ENCODE measurements around the gene NXT1.

DNA sequence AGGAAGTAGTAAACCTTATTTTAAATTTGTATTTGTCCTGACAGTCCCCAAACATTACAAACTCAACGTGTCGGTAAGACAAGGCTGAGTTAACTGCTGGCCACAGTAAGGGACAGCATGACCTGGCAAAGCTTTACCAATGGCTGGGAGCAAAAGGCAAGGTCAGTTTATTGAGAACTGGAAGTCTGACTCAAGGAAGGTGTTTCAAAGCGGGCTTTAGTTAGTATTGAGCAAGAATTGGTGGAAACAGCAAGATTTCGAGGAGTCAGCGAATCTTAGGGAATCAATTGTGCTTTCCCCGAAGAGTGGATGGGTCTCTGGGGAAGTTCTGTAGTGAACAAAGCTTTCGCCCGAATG is 10.5 kb downstream of the NXT1 start:
- TF ChIP-seq POLR2A (IDR thresholded peaks at IDR 0.05; ENCODE audit: low read depth, low read length) = no peak
- no peak for TF ChIP-seq POLR2AphosphoS5 (IDR thresholded peaks at IDR 0.05; ENCODE audit: low read length)
- no peak for TF ChIP-seq GATAD2B (conservative IDR thresholded peaks at IDR 0.05; ENCODE audit: low read depth)
- TF ChIP-seq CBFB (IDR thresholded peaks at IDR 0.05; ENCODE audit: low read depth) = no peak
- TF ChIP-seq, protein P1, sequence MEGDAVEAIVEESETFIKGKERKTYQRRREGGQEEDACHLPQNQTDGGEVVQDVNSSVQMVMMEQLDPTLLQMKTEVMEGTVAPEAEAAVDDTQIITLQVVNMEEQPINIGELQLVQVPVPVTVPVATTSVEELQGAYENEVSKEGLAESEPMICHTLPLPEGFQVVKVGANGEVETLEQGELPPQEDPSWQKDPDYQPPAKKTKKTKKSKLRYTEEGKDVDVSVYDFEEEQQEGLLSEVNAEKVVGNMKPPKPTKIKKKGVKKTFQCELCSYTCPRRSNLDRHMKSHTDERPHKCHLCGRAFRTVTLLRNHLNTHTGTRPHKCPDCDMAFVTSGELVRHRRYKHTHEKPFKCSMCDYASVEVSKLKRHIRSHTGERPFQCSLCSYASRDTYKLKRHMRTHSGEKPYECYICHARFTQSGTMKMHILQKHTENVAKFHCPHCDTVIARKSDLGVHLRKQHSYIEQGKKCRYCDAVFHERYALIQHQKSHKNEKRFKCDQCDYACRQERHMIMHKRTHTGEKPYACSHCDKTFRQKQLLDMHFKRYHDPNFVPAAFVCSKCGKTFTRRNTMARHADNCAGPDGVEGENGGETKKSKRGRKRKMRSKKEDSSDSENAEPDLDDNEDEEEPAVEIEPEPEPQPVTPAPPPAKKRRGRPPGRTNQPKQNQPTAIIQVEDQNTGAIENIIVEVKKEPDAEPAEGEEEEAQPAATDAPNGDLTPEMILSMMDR (IDR thresholded peaks at IDR 0.05 in 2 of 3, conservative IDR thresholded peaks at IDR 0.05 in 1 of 3; ENCODE audit: control insufficient read depth in 2 of 3, extremely low read depth in 1 of 3, insufficient read depth in 1 of 3, low read depth in 3 of 3, low read length in 3 of 3) = no peak
- no peak for TF ChIP-seq NFYA (IDR thresholded peaks at IDR 0.05; ENCODE audit: borderline replicate concordance, low read depth, low read length)
- TF ChIP-seq EZH2 (IDR thresholded peaks at IDR 0.05; ENCODE audit: borderline replicate concordance, control insufficient read depth, low read depth, low read length) = no peak
- no peak for TF ChIP-seq CEBPB (IDR thresholded peaks at IDR 0.05; ENCODE audit: borderline replicate concordance in 1 of 2, low read depth in 2 of 2, low read length in 2 of 2)
- TF ChIP-seq RAD21 (IDR thresholded peaks at IDR 0.05; ENCODE audit: insufficient read depth, low read depth, low read length) = no peak
- TF ChIP-seq HDGF (IDR thresholded peaks at IDR 0.05) = no peak
- TF ChIP-seq SUZ12 (IDR thresholded peaks at IDR 0.05; ENCODE audit: unreplicated experiment) = no peak
- no peak for TF ChIP-seq ESRRA (IDR thresholded peaks at IDR 0.05; ENCODE audit: low read length)

All from GM12878 (cell line).